ENCODE results near the gene GLMN. TPM values are rescaled to one million over a fixed set of nuclear protein-coding genes. Genes with fewer than 3 reads are reported as not detected.
A peak's percentile ranks its signal among the peaks of the same experiment; 100 is the strongest.

The GLMN gene
- total RNA-seq, 1 donor from 2014 or later, result 28.5 TPM

GRCh38 chr1:92203105-92203504 is 95.7 kb downstream of the GLMN start:
- Mint-ChIP-seq H3K4me3 (no peak overlapping the region), H3K36me3 (ENCODE audit: low read depth) (peaks cover 13% of the 10 kb centered on the region), H3K27ac (no peak overlapping the region), H3K9me3 (peaks cover 29% of the 10 kb centered on the region), H3K4me1 (peaks cover 15% of the 10 kb centered on the region), H3K27me3 (no peaks in the 10 kb centered on the region)
- no peak for DNase-seq
- intact Hi-C loops (cut with micrococcal nuclease), result no loop called here

GRCh38 chr1:92201973-92202372 is 96.8 kb downstream of the GLMN start:
- Mint-ChIP-seq H3K9me3 (peaks cover 29% of the 10 kb centered on the region), H3K27ac (peak overlapping the region; percentile 69), H3K36me3 (ENCODE audit: low read depth) (peaks cover 13% of the 10 kb centered on the region), H3K4me3 (peak overlapping the region; percentile 7), H3K27me3 (no peaks in the 10 kb centered on the region), H3K4me1 (peaks cover 15% of the 10 kb centered on the region)
- DNase-seq, result peak; percentile 63
- intact Hi-C loops (cut with micrococcal nuclease), result no loop called here

Other genes starting within 250 kb of the GLMN start
- not detected in 2 replicates for gene SETSIP, start 223.6 kb downstream of the GLMN start, total RNA-seq
- gene BTBD8, start 218.6 kb downstream of the GLMN start, total RNA-seq, result 1.0 and 1.1 TPM in 2 replicates
- gene C1orf146, start 81.1 kb downstream of the GLMN start, total RNA-seq, result not detected in 2 replicates
- gene RPAP2, start 72 bp upstream of the GLMN start, total RNA-seq, result 39.4 and 46.8 TPM in 2 replicates
- gene GFI1, start 187.9 kb upstream of the GLMN start, total RNA-seq, result 85.1 and 87.1 TPM in 2 replicates

Measured in activated CD4-positive, alpha-beta T cell treated with anti-CD3 and anti-CD28 coated beads, Interleukin-2, amount 10 ng/mL, durations not matched to agents 24 days and 14 days (primary cell).